SK-N-MC (cell line): ENCODE data around the gene ARAP2.

Source experiments
- EZH2 ChIP-seq: fragments of 200-600 bp; sonication (generic); IDR thresholded peaks from one replicate; pipeline ENCODE4 v1.6.1; 2017; ENCODE audit warnings: antibody characterized with exemption
- FOXP2 ChIP-seq: optimal IDR thresholded peaks from 2 replicates; pipeline ENCODE3; 2011; ENCODE audit warnings: mild to moderate bottlenecking, moderate library complexity; ENCODE audit not compliant: insufficient read depth; ENCODE audit errors: extremely low read length, control extremely low read depth
- POLR2AphosphoS5 ChIP-seq: IDR thresholded peaks from 2 replicates; pipeline ENCODE4 v1.6.1; 2012; ENCODE audit warnings: mild to moderate bottlenecking, low read depth, low read length, borderline replicate concordance

- no peak for TF ChIP-seq POLR2AphosphoS5
- TF ChIP-seq EZH2: no peak
- no peak for TF ChIP-seq FOXP2
Observed at GRCh38 chr4:36249610-36250009, 5.3 kb upstream of the ARAP2 start.
